ENCODE data around the gene OSGIN1.

The OSGIN1 gene

DNA sequence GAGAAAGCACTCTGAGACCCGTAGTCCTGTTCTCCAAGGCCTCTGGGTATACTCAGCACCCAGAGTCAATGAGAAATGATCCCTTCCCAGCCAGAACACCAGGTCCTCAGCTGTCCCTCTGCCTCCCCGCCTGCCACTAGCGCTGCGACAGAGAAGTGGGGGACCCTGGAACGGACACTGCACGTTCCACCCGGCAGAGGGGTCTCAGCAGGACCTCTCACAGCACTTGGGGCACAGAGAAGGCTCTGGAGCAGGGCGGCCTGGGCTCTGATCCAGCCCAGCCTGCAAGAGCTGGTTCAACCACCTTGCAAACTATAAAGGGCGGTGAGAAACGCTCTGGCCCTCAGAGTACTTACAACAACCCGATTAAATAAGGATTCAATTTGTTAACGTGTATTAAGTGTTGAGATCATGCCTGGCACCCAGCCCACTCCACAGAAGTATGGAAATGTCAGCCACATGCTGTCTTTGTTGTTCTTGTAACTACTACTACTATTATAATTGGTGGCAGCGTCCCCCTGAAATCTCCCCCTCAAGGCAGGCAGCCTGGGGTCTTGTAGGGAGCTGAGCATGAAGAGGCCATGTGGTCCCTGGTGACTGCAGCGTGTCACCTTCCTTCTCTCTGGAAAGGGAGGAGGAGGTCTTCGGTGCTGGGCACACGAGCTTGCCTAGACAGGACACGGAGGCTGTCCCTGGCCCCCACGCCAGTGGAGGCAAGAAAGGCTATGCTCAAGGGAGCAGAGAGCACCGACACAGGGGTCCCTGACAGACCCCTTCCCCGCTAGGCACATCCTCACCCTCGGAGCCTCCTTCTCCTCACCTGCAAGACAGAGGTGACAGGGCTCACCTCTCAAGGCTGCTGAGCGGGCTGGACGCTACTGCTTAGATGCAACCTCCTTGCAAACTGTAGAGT, 2.4 kb downstream of the OSGIN1 start:
- no peaks in the 10 kb centered on the region for H3K9me3 ChIP-seq (ENCODE audit: insufficient read depth, low read length)
- no peaks in the 10 kb centered on the region for H3K79me2 ChIP-seq (ENCODE audit: low read length)
- H3K4me2 ChIP-seq (ENCODE audit: low read length), result no peak overlapping the region
- no peak overlapping the region for H3K4me3 ChIP-seq (ENCODE audit: low read length)
- peaks cover 13% of the 10 kb centered on the region; the same call in 1 of the 2 replicates for H3K27me3 ChIP-seq (ENCODE audit: low read depth, low read length)
- H3K4me1 ChIP-seq (ENCODE audit: low read length), result peaks cover 19% of the 10 kb centered on the region
- H4K20me1 ChIP-seq (ENCODE audit: insufficient read depth, low read length), result no peaks in the 10 kb centered on the region
- TF ChIP-seq, protein P1, sequence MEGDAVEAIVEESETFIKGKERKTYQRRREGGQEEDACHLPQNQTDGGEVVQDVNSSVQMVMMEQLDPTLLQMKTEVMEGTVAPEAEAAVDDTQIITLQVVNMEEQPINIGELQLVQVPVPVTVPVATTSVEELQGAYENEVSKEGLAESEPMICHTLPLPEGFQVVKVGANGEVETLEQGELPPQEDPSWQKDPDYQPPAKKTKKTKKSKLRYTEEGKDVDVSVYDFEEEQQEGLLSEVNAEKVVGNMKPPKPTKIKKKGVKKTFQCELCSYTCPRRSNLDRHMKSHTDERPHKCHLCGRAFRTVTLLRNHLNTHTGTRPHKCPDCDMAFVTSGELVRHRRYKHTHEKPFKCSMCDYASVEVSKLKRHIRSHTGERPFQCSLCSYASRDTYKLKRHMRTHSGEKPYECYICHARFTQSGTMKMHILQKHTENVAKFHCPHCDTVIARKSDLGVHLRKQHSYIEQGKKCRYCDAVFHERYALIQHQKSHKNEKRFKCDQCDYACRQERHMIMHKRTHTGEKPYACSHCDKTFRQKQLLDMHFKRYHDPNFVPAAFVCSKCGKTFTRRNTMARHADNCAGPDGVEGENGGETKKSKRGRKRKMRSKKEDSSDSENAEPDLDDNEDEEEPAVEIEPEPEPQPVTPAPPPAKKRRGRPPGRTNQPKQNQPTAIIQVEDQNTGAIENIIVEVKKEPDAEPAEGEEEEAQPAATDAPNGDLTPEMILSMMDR (IDR thresholded peaks at IDR 0.05; ENCODE audit: low read depth, low read length), result no peak
- no peak for TF ChIP-seq EZH2phosphoT487 (IDR thresholded peaks at IDR 0.05; ENCODE audit: low read depth)
- H2AFZ ChIP-seq (ENCODE audit: low read depth, low read length), result no peak overlapping the region
- no peak overlapping the region for H3K9ac ChIP-seq (ENCODE audit: low read length)
- H3K36me3 ChIP-seq (replicated peaks; ENCODE audit: low read depth, low read length), result no peaks in the 10 kb centered on the region
- no peak overlapping the region for H3K27ac ChIP-seq (ENCODE audit: low read length)

DNA sequence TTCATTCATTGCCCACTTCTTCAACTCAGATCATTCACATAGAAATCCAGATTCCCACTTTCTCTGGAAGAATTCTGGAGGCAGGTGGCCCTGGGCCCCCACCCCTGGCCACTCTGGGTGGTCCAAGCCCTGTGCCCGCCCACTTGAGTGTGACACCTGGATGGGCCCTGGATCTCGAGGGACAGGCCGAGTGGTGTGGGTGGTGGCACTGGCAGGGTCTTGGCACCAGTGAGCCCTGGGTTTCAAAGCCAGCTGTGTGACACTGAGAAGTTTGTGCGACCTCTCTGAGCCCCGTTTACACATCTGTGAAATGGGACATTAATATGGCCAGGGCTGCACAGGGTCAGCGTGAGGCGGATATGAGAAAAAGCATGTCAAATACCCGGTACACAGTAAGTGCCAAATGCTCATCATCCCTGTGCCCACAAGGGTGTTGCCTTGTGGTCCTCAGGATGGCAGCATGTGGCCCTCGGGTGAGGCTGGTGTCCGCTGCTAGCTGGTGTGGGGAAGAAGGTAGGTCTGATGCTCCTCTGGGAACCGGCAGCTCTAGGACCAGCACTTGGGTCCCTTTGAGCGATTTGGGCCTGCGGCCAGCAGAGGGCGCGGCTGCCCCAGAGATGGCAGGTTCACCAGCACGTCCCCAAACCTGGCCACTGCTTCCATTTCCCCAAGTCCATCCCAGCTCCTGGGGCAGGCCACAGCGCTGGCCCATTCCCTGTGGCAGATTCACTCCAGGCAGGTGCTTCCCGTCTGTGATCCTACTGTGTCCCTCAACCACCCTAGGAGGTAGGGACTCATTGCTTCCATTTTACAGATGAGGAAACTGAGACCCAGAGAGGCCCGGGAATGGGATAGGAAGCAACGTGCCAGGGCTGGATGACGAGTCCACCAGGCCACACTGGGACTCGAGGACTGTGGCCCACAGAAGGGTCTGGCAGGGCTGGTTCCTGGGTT, 3.6 kb downstream of the OSGIN1 start:
- Histone ChIP-seq H3K36me3 (replicated peaks; ENCODE audit: low read depth, low read length) (no peaks in the 10 kb centered on the region), H3K27me3 (ENCODE audit: low read depth, low read length) (peaks cover 13% of the 10 kb centered on the region; the same call in 1 of the 2 replicates), H3K4me1 (ENCODE audit: low read length) (peaks cover 19% of the 10 kb centered on the region), H3K4me3 (ENCODE audit: low read length) (peak overlapping the region; percentile 44), H3K4me2 (ENCODE audit: low read length) (peak overlapping the region; percentile 70), H3K79me2 (ENCODE audit: low read length) (no peaks in the 10 kb centered on the region), H3K9ac (ENCODE audit: low read length) (no peak overlapping the region; the same call in 1 of the 2 replicates), H3K27ac (ENCODE audit: low read length) (no peak overlapping the region), H3K9me3 (ENCODE audit: insufficient read depth, low read length) (no peaks in the 10 kb centered on the region), H4K20me1 (ENCODE audit: insufficient read depth, low read length) (no peaks in the 10 kb centered on the region), H2AFZ (ENCODE audit: low read depth, low read length) (peak overlapping the region; percentile 64)
- TF ChIP-seq, protein P1 (IDR thresholded peaks at IDR 0.05; ENCODE audit: low read depth, low read length), result peak; percentile 88
- TF ChIP-seq EZH2phosphoT487 (IDR thresholded peaks at IDR 0.05; ENCODE audit: low read depth), result no peak

DNA sequence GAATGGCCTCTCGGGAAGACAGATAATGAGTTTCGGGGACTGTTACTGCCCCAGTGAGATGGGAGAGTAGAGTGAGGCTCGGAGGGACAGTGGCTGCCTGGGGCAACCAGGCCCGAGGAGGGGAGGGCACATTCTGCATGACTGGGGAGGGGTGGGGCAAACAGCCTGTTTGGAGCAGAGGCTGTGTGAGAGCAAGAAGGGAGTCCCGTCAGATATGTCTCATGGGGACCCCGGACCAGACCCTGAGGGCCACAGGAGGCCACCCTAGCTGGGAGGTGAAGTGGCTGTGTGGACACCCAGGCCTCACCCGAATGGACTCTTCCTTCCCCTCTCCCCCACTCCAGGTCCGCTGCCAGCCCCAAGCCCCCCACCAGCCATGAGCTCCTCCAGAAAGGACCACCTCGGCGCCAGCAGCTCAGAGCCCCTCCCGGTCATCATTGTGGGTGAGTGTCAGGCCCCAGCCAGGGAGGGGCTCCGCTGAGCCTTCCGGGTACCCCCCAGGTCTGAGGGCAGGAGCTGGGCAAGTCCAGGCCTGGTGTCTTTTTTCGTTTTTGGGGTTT, 4.3 kb downstream of the OSGIN1 start:
- Histone ChIP-seq H3K4me1 (ENCODE audit: low read length) (peaks cover 18% of the 10 kb centered on the region), H3K4me2 (ENCODE audit: low read length) (peak overlapping the region; percentile 70), H4K20me1 (ENCODE audit: insufficient read depth, low read length) (no peaks in the 10 kb centered on the region), H3K9ac (ENCODE audit: low read length) (no peak overlapping the region), H3K9me3 (ENCODE audit: insufficient read depth, low read length) (no peaks in the 10 kb centered on the region), H2AFZ (ENCODE audit: low read depth, low read length) (peak overlapping the region; percentile 64), H3K36me3 (replicated peaks; ENCODE audit: low read depth, low read length) (no peaks in the 10 kb centered on the region), H3K27me3 (ENCODE audit: low read depth, low read length) (peaks cover 13% of the 10 kb centered on the region; the same call in 1 of the 2 replicates), H3K4me3 (ENCODE audit: low read length) (peak overlapping the region; percentile 44), H3K79me2 (ENCODE audit: low read length) (no peaks in the 10 kb centered on the region), H3K27ac (ENCODE audit: low read length) (no peak overlapping the region)
- TF ChIP-seq, protein P1 (IDR thresholded peaks at IDR 0.05; ENCODE audit: low read depth, low read length), result no peak
- TF ChIP-seq EZH2phosphoT487 (IDR thresholded peaks at IDR 0.05; ENCODE audit: low read depth), result no peak
